Motor neuron (in vitro differentiated cells): ENCODE data around the gene RNF11. TPM values are rescaled to one million over a fixed set of nuclear protein-coding genes. Genes with fewer than 3 reads are reported as not detected.

Source experiments
- ATAC-seq, 8 experiments: fragments of 200-7000 bp; cut with Tn5 transposase; replicated peaks in 6 of 8; 2 replicates each; pipeline ENCODE4 v1.8.0; 2021; ENCODE audit warnings: mild to moderate bottlenecking in 8 of 8, moderate library complexity in 8 of 8
- H3K27ac ChIP-seq, 2 donors: fragments of 250-450 bp; sonication (Bioruptor Pico); 2 replicates each; pipeline ENCODE4 v1.9.0; 2021; ENCODE audit warnings: antibody characterized with exemption in 2 of 2, mild to moderate bottlenecking in 2 of 2, moderate library complexity in 1 of 2
- H3K4me1 ChIP-seq, 2 donors: fragments of 250-450 bp; sonication (Bioruptor Pico); replicated peaks in 1 of 2; 2 replicates each; pipeline ENCODE4 v1.6.1; 2021; ENCODE audit warnings: antibody characterized with exemption in 2 of 2, mild to moderate bottlenecking in 2 of 2, moderate library complexity in 1 of 2
- H3K4me3 ChIP-seq, 5 donors: fragments of 250-450 bp; sonication (Bioruptor Pico); 2 replicates each; pipeline ENCODE4 v1.9.0; 2021; ENCODE audit warnings: antibody characterized with exemption in 5 of 5, mild to moderate bottlenecking in 5 of 5, moderate library complexity in 4 of 5
- WGBS, 10 experiments: fragments of 450-650 bp; shearing (Covaris generic); methylation state at CpG; one replicate each; pipeline ENCODE4 v1.0.0; 2022; 5-methylcytosine and 5-hydroxymethylcytosine counted together
- in situ Hi-C, 9 experiments: fragments of 400-800 bp; cut with MboI; loops; one replicate each; pipeline ENCODE4 v1.15.0; 2021; ENCODE audit warnings: low sequenced_read_pairs in 9 of 9, low pct_unique_long_range_greater_than_20kb in 2 of 9; ENCODE audit not compliant: unreplicated experiment in 9 of 9
- total RNA-seq, 8 experiments: library from RNA; unstranded; fragments of 300-600 nt; gene quantifications; 2 replicates each; pipeline versions ENCODE4 v1.2.3 to v1.2.4, GENCODE V29; 2022

Gene RNF11
- total RNA-seq, result 100 to 1,000 TPM in 3 of 8 experiments, 10 to 100 TPM in 5; 45.0 to 159 (median 93.8) TPM

- ATAC-seq, result peak; percentile 90 to 95 (median 94)
- Histone ChIP-seq H3K4me1 (peaks cover 15 to 25% of the 10 kb centered on the region in 2 donors), H3K4me3 (peak within 1 kb of the TSS; percentile 58 to 95 (median 85)), H3K27ac (peak within 1 kb of the TSS; percentile 87 to 88)
- 0 to 10% (median 0%) methylated on average over 1 to 13 of the region's 57 CpGs; no CpG with 5 or more reads in 2 of the 10 experiments for WGBS, 10 experiments
- in situ Hi-C loops, result no loop called here
Observed at GRCh38 chr1:51235673-51236530, at the start of gene RNF11. TSS of gene RNF11 (plus strand) at chr1:51236273. CDS start at chr1:51236757, 484 bp downstream.

GRCh38 chr1:51188230-51188629 lies 47.8 kb upstream of the RNF11 start:
- ATAC-seq, result no peak

GRCh38 chr1:51189421-51190073 lies 46.5 kb upstream of the RNF11 start:
- Histone ChIP-seq H3K27ac (no peak overlapping the region), H3K4me3 (no peak overlapping the region), H3K4me1 (no peaks in the 10 kb centered on the region)
- in situ Hi-C loops, result loop anchor here in 6 of 9 experiments (25.0 kb wide), 5 partner anchors 102 to 827 kb away; partner anchors contain the start of genes CDKN2C (in 1 of the 6) and FAF1 (in 1 of the 6)
- ATAC-seq, result peak in 3 of 8 experiments; percentile 35 to 63 (median 44)
- 0 to 80% (median 50%) methylated on average over 1 to 2 of the region's 2 CpGs; no CpG with 5 or more reads in 2 of the 10 experiments for WGBS, 10 experiments

More at GRCh38 chr1:51188230-51188629, 47.8 kb upstream of the RNF11 start:
- Histone ChIP-seq H3K4me1 (no peaks in the 10 kb centered on the region), H3K4me3 (no peak overlapping the region), H3K27ac (no peak overlapping the region)
- in situ Hi-C loops, result loop anchor here in 6 of 9 experiments (25.0 kb wide), 5 partner anchors 101 to 826 kb away; partner anchors contain the start of genes CDKN2C (in 1 of the 6) and FAF1 (in 1 of the 6)

GRCh38 chr1:51190961-51191360 lies 45.1 kb upstream of the RNF11 start:
- in situ Hi-C loops, result loop anchor here in 6 of 9 experiments (25.0 kb wide), 5 partner anchors 104 to 829 kb away; partner anchors contain the start of genes CDKN2C (in 1 of the 6) and FAF1 (in 1 of the 6)
- no peak for ATAC-seq
- Histone ChIP-seq H3K27ac (no peak overlapping the region), H3K4me3 (no peak overlapping the region), H3K4me1 (no peaks in the 10 kb centered on the region)
- WGBS, 10 experiments, result 0 to 80% (median 6%) methylated on average over 1 of the region's 1 CpG; no CpG with 5 or more reads in 6 of the 10 experiments

GRCh38 chr1:51192213-51192843 lies 43.7 kb upstream of the RNF11 start:
- Histone ChIP-seq H3K4me1 (no peaks in the 10 kb centered on the region), H3K4me3 (no peak overlapping the region), H3K27ac (no peak overlapping the region)
- 13 to 100% (median 51%) methylated on average over 1 to 3 of the region's 3 CpGs; no CpG with 5 or more reads in 1 of the 10 experiments for WGBS, 10 experiments
- ATAC-seq, result peak in 5 of 8 experiments; percentile 32 to 84 (median 82)
- in situ Hi-C loops, result loop anchor here in 6 of 9 experiments (25.0 kb wide), 5 partner anchors 105 to 830 kb away; partner anchors contain the start of genes CDKN2C (in 1 of the 6) and FAF1 (in 1 of the 6)

- Histone ChIP-seq H3K4me1 (no peaks in the 10 kb centered on the region), H3K27ac (no peak overlapping the region), H3K4me3 (no peak overlapping the region)
- ATAC-seq, result peak in 1 of 8 experiments; percentile 23
- in situ Hi-C loops, result loop anchor here in 6 of 9 experiments (25.0 kb wide), 5 partner anchors 106 to 831 kb away; partner anchors contain the start of genes CDKN2C (in 1 of the 6) and FAF1 (in 1 of the 6)
Observed at GRCh38 chr1:51193564-51193963, 42.5 kb upstream of the RNF11 start.

GRCh38 chr1:51203121-51203873 lies 32.8 kb upstream of the RNF11 start:
- ATAC-seq, result peak in 1 of 8 experiments; percentile 24
- 0 to 80% (median 67%) methylated on average over 1 to 3 of the region's 3 CpGs for WGBS, 10 experiments
- no peaks in the 10 kb centered on the region for H3K4me1 ChIP-seq
- H3K27ac ChIP-seq, result no peak overlapping the region
- in situ Hi-C loops, result no loop called here
- H3K4me3 ChIP-seq, result no peak overlapping the region

GRCh38 chr1:51203874-51204245 lies 32.2 kb upstream of the RNF11 start:
- ATAC-seq, result no peak
- Histone ChIP-seq H3K27ac (no peak overlapping the region), H3K4me1 (no peaks in the 10 kb centered on the region), H3K4me3 (no peak overlapping the region)
- in situ Hi-C loops, result no loop called here
- 79 to 100% (median 89%) methylated on average over 3 to 6 of the region's 6 CpGs; no CpG with 5 or more reads in 1 of the 10 experiments for WGBS, 10 experiments

GRCh38 chr1:51210055-51210454 lies 26.0 kb upstream of the RNF11 start:
- in situ Hi-C loops, result no loop called here
- no peaks in the 10 kb centered on the region for H3K4me1 ChIP-seq
- no peak for ATAC-seq
- no peak overlapping the region for H3K27ac ChIP-seq
- 0 to 93% (median 60%) methylated on average over 1 to 3 of the region's 3 CpGs; no CpG with 5 or more reads in 3 of the 10 experiments for WGBS, 10 experiments
- H3K4me3 ChIP-seq, result no peak overlapping the region

GRCh38 chr1:51210676-51211075 lies 25.4 kb upstream of the RNF11 start:
- no peak overlapping the region for H3K4me3 ChIP-seq
- WGBS, 10 experiments, result 20 to 100% (median 84%) methylated on average over 1 to 3 of the region's 3 CpGs; no CpG with 5 or more reads in 4 of the 10 experiments
- H3K27ac ChIP-seq, result no peak overlapping the region
- no peak for ATAC-seq
- no peaks in the 10 kb centered on the region for H3K4me1 ChIP-seq
- in situ Hi-C loops, result no loop called here

GRCh38 chr1:51214615-51215131 lies 21.4 kb upstream of the RNF11 start:
- no peak for ATAC-seq
- no peak overlapping the region for H3K4me3 ChIP-seq
- in situ Hi-C loops, result no loop called here
- no peak overlapping the region for H3K27ac ChIP-seq
- 0 to 95% (median 66%) methylated on average over 1 to 7 of the region's 7 CpGs for WGBS, 10 experiments
- H3K4me1 ChIP-seq, result no peaks in the 10 kb centered on the region

GRCh38 chr1:51215169-51215568 lies 20.9 kb upstream of the RNF11 start:
- Histone ChIP-seq H3K27ac (no peak overlapping the region), H3K4me3 (no peak overlapping the region), H3K4me1 (no peaks in the 10 kb centered on the region)
- in situ Hi-C loops, result no loop called here
- WGBS, 10 experiments, result 80 to 100% (median 100%) methylated on average over 1 of the region's 1 CpG; no CpG with 5 or more reads in 3 of the 10 experiments
- ATAC-seq, result no peak
